Lung (tissue), 12 donors: ENCODE results near the gene C2CD2. TPM values are rescaled to one million over a fixed set of nuclear protein-coding genes. Genes with fewer than 3 reads are reported as not detected.

ENCODE experiments used
- ATAC-seq: fragments of 200-7000 bp; cut with Tn5 transposase; one replicate; pipeline ENCODE4 v1.9.1; 2020; ENCODE audit warnings: moderate number of reproducible peaks; ENCODE audit not compliant: insufficient read depth, low FRiP score
- DNase-seq, 3 donors: peaks; one replicate each; pipeline ENCODE4 v3.0.0-alpha.2; 2013 to 2017
- H3K27ac ChIP-seq, 2 donors: one replicate each; pipeline ENCODE4 v1.5.1; 2013; ENCODE audit warnings: mild to moderate bottlenecking in 2 of 2, moderate library complexity in 2 of 2, control low read depth in 1 of 2, inconsistent platforms in 1 of 2, low read depth in 1 of 2, low read length in 1 of 2
- H3K27me3 ChIP-seq, 3 donors: one replicate each; pipeline ENCODE4 v1.5.1; 2013; ENCODE audit warnings: low read length in 2 of 3; ENCODE audit not compliant: control insufficient read depth in 3 of 3, insufficient read depth in 3 of 3
- H3K36me3 ChIP-seq, 4 donors: one replicate each; pipeline ENCODE4 v1.5.1; 2013; ENCODE audit warnings: low read length in 4 of 4, mild to moderate bottlenecking in 1 of 4, moderate library complexity in 1 of 4; ENCODE audit not compliant: control insufficient read depth in 4 of 4, insufficient read depth in 4 of 4
- H3K4me1 ChIP-seq, 5 donors: one replicate each; pipeline ENCODE4 v1.5.1; 2013; ENCODE audit warnings: low read length in 5 of 5, mild to moderate bottlenecking in 2 of 5, moderate library complexity in 1 of 5; ENCODE audit not compliant: control insufficient read depth in 5 of 5, insufficient read depth in 5 of 5
- H3K4me3 ChIP-seq: one replicate; pipeline ENCODE4 v1.5.1; 2013; ENCODE audit warnings: mild to moderate bottlenecking, control low read depth, moderate library complexity
- H3K9ac ChIP-seq, 2 donors: one replicate each; pipeline ENCODE4 v1.5.1; 2013; ENCODE audit warnings: low read length in 2 of 2, control low read depth in 1 of 2; ENCODE audit not compliant: insufficient read depth in 1 of 2
- H3K9me3 ChIP-seq, 4 donors: one replicate each; pipeline ENCODE4 v1.5.1; 2013; ENCODE audit warnings: low read length in 3 of 4, mild to moderate bottlenecking in 1 of 4, moderate library complexity in 1 of 4; ENCODE audit not compliant: control insufficient read depth in 4 of 4, insufficient read depth in 3 of 4
- WGBS, 2 donors: extraction: QIAGEN DNeasy Blood & Tissue Kit; methylation state at CpG; one replicate each; pipeline ENCODE4 v1.1.7; 2013; 5-methylcytosine and 5-hydroxymethylcytosine counted together
- polyA plus RNA-seq, 2 donors: library from polyadenylated mRNA; stranded (reverse); fragments of 200-250 nt; gene quantifications; one replicate each; pipeline ENCODE4 v1.2.1, GENCODE V29; 2013
- total RNA-seq, 2 donors: library from RNA; depleted of rRNA in 1 of 2; stranded (reverse); fragments of >200 nt in 1 of 2; gene quantifications; one replicate each; pipeline ENCODE4 v1.2.1, GENCODE V29; 2014 to 2021
- TF ChIP-seq, protein P1 (sequence below): IDR thresholded peaks from 2 replicates; pipeline ENCODE4 v1.5.1; 2012; ENCODE audit warnings: mild to moderate bottlenecking; ENCODE audit errors: control extremely low read depth, extremely low read depth
- donor health status: control.
- donor health status: control.
- donor health status: Bipolar disorder and iron deficiency.
- donor health status: healthy.
- donor health status: DM: yes; HTN: yes; CAD: no.

Gene C2CD2
- total and polyA plus RNA-seq, 4 donors: 7.0 to 19.5 (median 12.2) TPM

DNA sequence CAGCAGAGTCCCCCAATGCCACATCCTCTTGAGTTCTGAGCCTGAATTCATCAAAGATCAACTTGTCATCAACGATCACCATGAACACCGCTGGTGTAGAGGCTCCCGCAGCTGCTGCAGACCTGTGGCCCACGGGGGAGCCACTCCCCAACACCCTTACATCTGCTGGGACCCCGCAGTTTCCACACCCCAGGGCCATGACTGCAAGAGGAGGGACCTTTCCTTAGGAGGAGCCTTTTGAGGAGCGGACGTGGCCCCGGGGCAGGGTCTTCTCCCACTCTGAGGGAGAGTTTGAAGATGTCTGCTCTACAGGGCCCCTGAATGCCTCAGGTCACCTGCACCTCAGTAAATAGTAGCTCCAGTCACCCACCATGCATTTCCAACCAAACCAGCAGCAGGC lies 77.4 kb downstream of the C2CD2 start:
- DNase-seq (no peak), ATAC-seq (no peak)
- 93 to 96% methylated on average over 8 of the region's 8 CpGs for WGBS, 2 donors
- Histone ChIP-seq H3K36me3 (no peaks in the 10 kb centered on the region), H3K9me3 (no peaks in the 10 kb centered on the region), H3K27ac (no peak overlapping the region), H3K27me3 (no peaks in the 10 kb centered on the region), H3K4me3 (no peak overlapping the region), H3K4me1 (peaks cover 0 to 10% (median 2%) of the 10 kb centered on the region in 5 donors), H3K9ac (no peak overlapping the region)
- TF ChIP-seq, protein P1, sequence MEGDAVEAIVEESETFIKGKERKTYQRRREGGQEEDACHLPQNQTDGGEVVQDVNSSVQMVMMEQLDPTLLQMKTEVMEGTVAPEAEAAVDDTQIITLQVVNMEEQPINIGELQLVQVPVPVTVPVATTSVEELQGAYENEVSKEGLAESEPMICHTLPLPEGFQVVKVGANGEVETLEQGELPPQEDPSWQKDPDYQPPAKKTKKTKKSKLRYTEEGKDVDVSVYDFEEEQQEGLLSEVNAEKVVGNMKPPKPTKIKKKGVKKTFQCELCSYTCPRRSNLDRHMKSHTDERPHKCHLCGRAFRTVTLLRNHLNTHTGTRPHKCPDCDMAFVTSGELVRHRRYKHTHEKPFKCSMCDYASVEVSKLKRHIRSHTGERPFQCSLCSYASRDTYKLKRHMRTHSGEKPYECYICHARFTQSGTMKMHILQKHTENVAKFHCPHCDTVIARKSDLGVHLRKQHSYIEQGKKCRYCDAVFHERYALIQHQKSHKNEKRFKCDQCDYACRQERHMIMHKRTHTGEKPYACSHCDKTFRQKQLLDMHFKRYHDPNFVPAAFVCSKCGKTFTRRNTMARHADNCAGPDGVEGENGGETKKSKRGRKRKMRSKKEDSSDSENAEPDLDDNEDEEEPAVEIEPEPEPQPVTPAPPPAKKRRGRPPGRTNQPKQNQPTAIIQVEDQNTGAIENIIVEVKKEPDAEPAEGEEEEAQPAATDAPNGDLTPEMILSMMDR: no peak

DNA sequence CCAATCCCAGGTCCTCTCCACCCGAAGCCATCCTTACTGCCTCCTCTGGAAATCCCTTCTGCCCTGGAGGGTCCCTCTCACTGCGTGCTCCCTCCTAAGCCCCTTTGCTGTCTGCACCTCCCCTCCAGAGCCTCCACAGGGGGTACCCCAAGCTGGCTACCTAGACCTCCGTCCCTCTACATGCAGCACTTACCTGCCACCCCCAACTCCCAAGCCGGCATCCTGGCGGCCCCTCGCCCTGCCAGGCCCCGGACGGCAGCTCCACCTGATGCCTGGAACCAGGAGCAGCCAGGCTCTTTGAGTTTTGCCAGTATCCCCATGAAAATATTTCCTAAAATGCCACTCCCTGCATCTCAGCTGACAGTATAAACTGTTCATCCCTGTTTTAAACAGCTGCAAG lies 78.7 kb downstream of the C2CD2 start:
- 96 to 97% methylated on average over 8 of the region's 8 CpGs for WGBS, 2 donors
- H3K9ac ChIP-seq: no peak overlapping the region
- H3K4me1 ChIP-seq: peaks cover 0 to 10% (median 2%) of the 10 kb centered on the region in 5 donors
- H3K27ac ChIP-seq: no peak overlapping the region
- no peak for ATAC-seq
- no peaks in the 10 kb centered on the region for H3K27me3 ChIP-seq
- TF ChIP-seq, protein P1: no peak
- no peaks in the 10 kb centered on the region for H3K36me3 ChIP-seq
- no peaks in the 10 kb centered on the region for H3K9me3 ChIP-seq
- DNase-seq: no peak
- H3K4me3 ChIP-seq: no peak overlapping the region

DNA sequence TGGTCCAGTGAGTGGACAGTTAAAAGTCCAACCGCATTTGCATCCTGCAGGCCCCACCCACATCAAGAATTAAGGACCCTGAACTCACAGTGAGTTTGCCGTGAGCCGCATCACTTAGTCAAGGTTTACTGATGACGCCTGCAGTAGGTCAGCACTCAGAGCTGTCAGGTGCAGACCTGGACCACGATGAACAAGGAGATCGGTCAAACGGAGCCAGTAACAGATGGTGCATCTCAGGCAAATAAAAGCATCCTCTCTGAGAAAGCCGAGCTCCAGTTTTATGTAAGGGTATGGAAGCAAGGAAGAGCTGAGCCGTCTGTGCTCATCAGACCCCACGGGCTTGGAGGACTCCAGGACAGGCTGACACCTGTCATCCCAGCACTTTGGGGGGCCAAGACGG lies 79.2 kb downstream of the C2CD2 start:
- DNase-seq: no peak

DNA sequence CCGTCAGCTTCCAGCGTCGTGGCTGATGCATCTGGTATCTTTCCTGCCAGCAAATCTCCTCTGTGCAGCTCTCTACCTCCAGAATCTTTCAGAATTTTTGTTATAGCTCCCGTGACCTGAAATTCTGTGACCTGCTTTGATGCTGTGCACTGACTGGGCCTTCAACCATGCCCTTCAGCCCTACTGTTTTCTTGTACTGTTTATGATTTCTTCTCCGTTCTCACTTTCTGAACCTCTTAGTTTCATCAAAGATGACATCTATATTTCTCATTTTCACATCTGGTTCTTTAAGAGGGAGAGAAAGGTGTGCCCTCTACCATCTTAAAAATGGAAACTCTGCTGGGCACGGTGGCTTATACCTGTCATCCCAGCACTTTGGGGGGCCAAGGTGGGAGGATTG lies 80.4 kb downstream of the C2CD2 start:
- no peak overlapping the region for H3K4me3 ChIP-seq
- WGBS, 2 donors: 92 to 93% methylated on average over 6 of the region's 6 CpGs
- no peak for ATAC-seq
- H3K9ac ChIP-seq: no peak overlapping the region
- TF ChIP-seq, protein P1: no peak
- H3K27ac ChIP-seq: no peak overlapping the region
- H3K27me3 ChIP-seq: no peaks in the 10 kb centered on the region
- no peak for DNase-seq
- H3K36me3 ChIP-seq: no peaks in the 10 kb centered on the region
- H3K4me1 ChIP-seq: peaks cover 0 to 10% (median 2%) of the 10 kb centered on the region in 5 donors
- no peaks in the 10 kb centered on the region for H3K9me3 ChIP-seq

More for the DNA sequence above, 79.2 kb downstream of the C2CD2 start:
- H3K36me3 ChIP-seq: no peaks in the 10 kb centered on the region
- ATAC-seq: no peak
- no peak overlapping the region for H3K9ac ChIP-seq
- 92 to 96% methylated on average over 11 of the region's 11 CpGs for WGBS, 2 donors
- no peak overlapping the region for H3K4me3 ChIP-seq
- no peaks in the 10 kb centered on the region for H3K9me3 ChIP-seq
- peaks cover 0 to 10% (median 2%) of the 10 kb centered on the region in 5 donors for H3K4me1 ChIP-seq
- TF ChIP-seq, protein P1: no peak
- no peaks in the 10 kb centered on the region for H3K27me3 ChIP-seq
- no peak overlapping the region for H3K27ac ChIP-seq
